Endothelial cell of umbilical vein (primary cell): Measurements from ENCODE around the gene RBM20.

Experiments
- EZH2 ChIP-seq: IDR thresholded peaks from 2 replicates; pipeline ENCODE4 v1.6.1; 2012; ENCODE audit warnings: borderline replicate concordance, low read depth, mild to moderate bottlenecking, moderate library complexity, low read length, inconsistent platforms; ENCODE audit not compliant: severe bottlenecking
- FOS ChIP-seq: IDR thresholded peaks from 2 replicates; pipeline ENCODE4 v1.6.1; 2011; ENCODE audit warnings: mild to moderate bottlenecking, low read length, moderate library complexity, borderline replicate concordance; ENCODE audit not compliant: insufficient read depth
- JUN ChIP-seq: IDR thresholded peaks from 2 replicates; pipeline ENCODE4 v1.6.1; 2011; ENCODE audit warnings: borderline replicate concordance, low read depth; ENCODE audit not compliant: insufficient read length, insufficient read depth
- POLR2A ChIP-seq: IDR thresholded peaks from 2 replicates; pipeline ENCODE4 v1.6.1; 2012; ENCODE audit warnings: low read depth, mild to moderate bottlenecking, control low read depth, low read length
- POLR2AphosphoS5 ChIP-seq: IDR thresholded peaks from 2 replicates; pipeline ENCODE4 v1.6.1; 2012; ENCODE audit warnings: low read depth, mild to moderate bottlenecking, control low read depth, low read length, moderate library complexity; ENCODE audit not compliant: insufficient read depth
- TF ChIP-seq, protein P1 (sequence below), 2 donors: IDR thresholded peaks; 1 replicate in 1 of 2; 2 replicates in 1 of 2; pipeline ENCODE4 v1.5.1; 2011; ENCODE audit warnings: low read length in 2 of 2, mild to moderate bottlenecking in 2 of 2, moderate library complexity in 2 of 2, control low read depth in 1 of 2, inconsistent platforms in 1 of 2, low read depth in 1 of 2; ENCODE audit not compliant: insufficient read depth in 1 of 2; ENCODE audit errors: extremely low read depth in 1 of 2

DNA sequence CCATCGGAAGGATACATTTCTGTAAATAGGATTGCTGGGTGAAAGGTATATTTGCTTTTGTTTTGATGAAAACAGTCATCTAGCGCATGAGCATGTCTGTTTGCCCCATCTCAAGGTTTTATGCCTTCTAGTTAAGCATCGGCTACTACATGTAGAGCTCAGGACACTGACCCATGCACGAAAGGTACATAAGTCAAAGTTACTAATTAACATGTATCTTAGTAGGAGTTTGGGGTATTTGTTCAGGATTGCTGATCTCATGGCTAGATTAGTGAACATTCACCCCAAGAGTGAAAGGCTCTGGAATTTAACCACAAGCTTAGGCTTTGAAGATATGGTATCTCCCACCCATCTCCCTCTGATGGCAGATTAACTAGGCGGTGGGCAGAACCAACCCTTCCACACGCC, 91.5 kb downstream of the RBM20 start:
- TF ChIP-seq, protein P1, sequence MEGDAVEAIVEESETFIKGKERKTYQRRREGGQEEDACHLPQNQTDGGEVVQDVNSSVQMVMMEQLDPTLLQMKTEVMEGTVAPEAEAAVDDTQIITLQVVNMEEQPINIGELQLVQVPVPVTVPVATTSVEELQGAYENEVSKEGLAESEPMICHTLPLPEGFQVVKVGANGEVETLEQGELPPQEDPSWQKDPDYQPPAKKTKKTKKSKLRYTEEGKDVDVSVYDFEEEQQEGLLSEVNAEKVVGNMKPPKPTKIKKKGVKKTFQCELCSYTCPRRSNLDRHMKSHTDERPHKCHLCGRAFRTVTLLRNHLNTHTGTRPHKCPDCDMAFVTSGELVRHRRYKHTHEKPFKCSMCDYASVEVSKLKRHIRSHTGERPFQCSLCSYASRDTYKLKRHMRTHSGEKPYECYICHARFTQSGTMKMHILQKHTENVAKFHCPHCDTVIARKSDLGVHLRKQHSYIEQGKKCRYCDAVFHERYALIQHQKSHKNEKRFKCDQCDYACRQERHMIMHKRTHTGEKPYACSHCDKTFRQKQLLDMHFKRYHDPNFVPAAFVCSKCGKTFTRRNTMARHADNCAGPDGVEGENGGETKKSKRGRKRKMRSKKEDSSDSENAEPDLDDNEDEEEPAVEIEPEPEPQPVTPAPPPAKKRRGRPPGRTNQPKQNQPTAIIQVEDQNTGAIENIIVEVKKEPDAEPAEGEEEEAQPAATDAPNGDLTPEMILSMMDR (IDR thresholded peaks at IDR 0.05; ENCODE audit: extremely low read depth in 1 of 2, insufficient read depth in 1 of 2, low read depth in 1 of 2, low read length in 2 of 2): no peak
- TF ChIP-seq FOS: no peak
- TF ChIP-seq POLR2A: no peak
- TF ChIP-seq EZH2: no peak
- TF ChIP-seq POLR2AphosphoS5: no peak
- TF ChIP-seq JUN: no peak
